Measurements from ENCODE around the gene LARP6. TPM values are rescaled to one million over a fixed set of nuclear protein-coding genes. Genes with fewer than 3 reads are reported as not detected.

Gene LARP6
- total and polyA plus RNA-seq, 2 of the 13 experiments (the other 11 are each of a cell fraction or from before 2014, with no cell fraction given) = 2.9 to 8.2 TPM

- Histone ChIP-seq H4K20me1 (ENCODE audit: insufficient read depth, low read length) (no peaks in the 10 kb centered on the region), H3K4me1 (ENCODE audit: insufficient read depth, low read length) (peaks cover 33% of the 10 kb centered on the region), H3K36me3 (replicated peaks in 1 of 2; ENCODE audit: control insufficient read depth in 1 of 2, insufficient read depth in 2 of 2, low read length in 2 of 2) (no peaks in the 10 kb centered on the region), H3K9me3 (ENCODE audit: low read length) (no peaks in the 10 kb centered on the region), H3K27me3 (ENCODE audit: control insufficient read depth in 1 of 2, insufficient read depth in 2 of 2, low read length in 2 of 2) (peaks cover 0 to 4% of the 10 kb centered on the region in 2 experiments; a peak in 4 of 5 replicates), H3K4me2 (ENCODE audit: low read depth, low read length) (peak overlapping the region; percentile 71), H3K79me2 (ENCODE audit: insufficient read depth, low read length) (no peaks in the 10 kb centered on the region), H3K4me3 (replicated peaks in 1 of 3; ENCODE audit: insufficient read depth in 1 of 3, low read depth in 2 of 3, low read length in 3 of 3) (peak overlapping the region in 2 of 3 experiments; percentile 26 to 50; a peak in 3 of 6 replicates), H2AFZ (ENCODE audit: low read length) (peak overlapping the region; percentile 61), H3K27ac (ENCODE audit: extremely low read length, insufficient read depth, low read length) (no peak overlapping the region), H3K9ac (ENCODE audit: insufficient read depth, low read depth, low read length) (no peak overlapping the region)
- in situ Hi-C loops (cut with HindIII; ENCODE audit: extremely low pct_ligation_motif_present, low pct_unique_long_range_greater_than_20kb) (no loop called here), intact Hi-C loops (cut with micrococcal nuclease; ENCODE audit: unreplicated experiment) (no loop called here)
- peak; percentile 46 for FAIRE-seq
- ChIA-PET POLR2A (interaction anchor here (1.3 to 2.1 kb wide), 3 partner anchors 11 to 26 kb away, joined by 3 to 11 read pairs (median 4); no protein-coding TSS in a partner anchor), CTCF (ENCODE audit: low intra/inter-chr PET ratio, low total read pairs) (no interaction called here)
- ATAC-seq = peak; percentile 62
- TF ChIP-seq ZNF687 (CRISPR knock-in tag; IDR thresholded peaks at IDR 0.05) = peak; percentile 39
- no peak for TF ChIP-seq ZIK1 (CRISPR knock-in tag; IDR thresholded peaks at IDR 0.05; ENCODE audit: borderline replicate concordance, low read depth)
- no peak for TF ChIP-seq TP53 (CRISPR knock-in tag; conservative IDR thresholded peaks at IDR 0.05)
- TF ChIP-seq ELF3 (CRISPR knock-in tag; IDR thresholded peaks at IDR 0.05) = peak; percentile 51; the same call in 1 of the 2 replicates
- peak; percentile 80 for TF ChIP-seq NR2C2 (CRISPR knock-in tag; IDR thresholded peaks at IDR 0.05; ENCODE audit: borderline replicate concordance)
- peak; percentile 73 for TF ChIP-seq ELF1 (CRISPR knock-in tag; IDR thresholded peaks at IDR 0.05)
- 0 out of 2 replicates have a peak, but pooled peaks have one; percentile 39 for TF ChIP-seq GABPB1 (CRISPR knock-in tag; IDR thresholded peaks at IDR 0.05)
- 0 out of 2 replicates have a peak, but pooled peaks have one; percentile 17 for TF ChIP-seq FOXA3 (CRISPR knock-in tag; IDR thresholded peaks at IDR 0.05)
- no peak for TF ChIP-seq ZBTB39 (CRISPR knock-in tag; IDR thresholded peaks at IDR 0.05)
- DNase-seq (ENCODE audit: low spot score) = peak; percentile 29
- WGBS (ENCODE audit: low lambda C conversion rate) = 3% methylated on average over 5 of the region's 14 CpGs
- BruUV-seq (replicated peaks) = no TSS peak
These were observed 5.5 kb upstream of the LARP6 start for GRCh38 chr15:70859322-70859908.
